SH-SY5Y (cell line): Measurements from ENCODE around the gene PRDM9.

Source experiments
- GATA2 ChIP-seq: IDR thresholded peaks from 2 replicates; pipeline ENCODE4 v1.6.1; 2011; ENCODE audit warnings: mild to moderate bottlenecking, low read depth, low read length
- GATA3 ChIP-seq: IDR thresholded peaks from 2 replicates; pipeline ENCODE4 v1.6.1; 2011; ENCODE audit warnings: low read depth, mild to moderate bottlenecking, low read length, moderate library complexity

DNA sequence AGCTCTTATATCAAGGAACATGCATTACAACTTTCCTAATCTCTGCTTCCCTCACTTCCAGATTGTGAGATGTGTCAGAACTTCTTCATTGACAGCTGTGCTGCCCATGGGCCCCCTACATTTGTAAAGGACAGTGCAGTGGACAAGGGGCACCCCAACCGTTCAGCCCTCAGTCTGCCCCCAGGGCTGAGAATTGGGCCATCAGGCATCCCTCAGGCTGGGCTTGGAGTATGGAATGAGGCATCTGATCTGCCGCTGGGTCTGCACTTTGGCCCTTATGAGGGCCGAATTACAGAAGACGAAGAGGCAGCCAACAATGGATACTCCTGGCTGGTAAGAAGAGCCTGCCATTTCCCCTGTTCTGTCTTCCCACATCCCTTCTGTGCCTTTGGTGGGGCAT, 15.1 kb downstream of the PRDM9 start:
- TF ChIP-seq GATA2 (no peak), GATA3 (no peak)
